ENCODE measurements around the gene LAG3. TPM values are rescaled to one million over a fixed set of nuclear protein-coding genes. Genes with fewer than 3 reads are reported as not detected.

Gene LAG3
- total and polyA plus RNA-seq, 10 of the 15 experiments (the other 5 are each of a cell fraction or from before 2014, with no cell fraction given) = 0.52 to 4.2 (median 1.0) TPM; not detected in 1

GRCh38 chr12:6824085-6824775 lies 51.9 kb downstream of the LAG3 start (continued):
- TF ChIP-seq MYB (IDR thresholded peaks at IDR 0.05; ENCODE audit: borderline replicate concordance, low read depth, low read length) (no peak), BRCA1 (IDR thresholded peaks at IDR 0.05; ENCODE audit: low read depth, low read length) (no peak)

- Histone ChIP-seq H3K4me1 (ENCODE audit: control insufficient read depth, insufficient read depth, low read length) (peaks cover 4% of the 10 kb centered on the region), H2AFZ (ENCODE audit: control insufficient read depth, low read depth, low read length) (no peak overlapping the region), H3K79me2 (ENCODE audit: control insufficient read depth, insufficient read depth, low read length) (no peaks in the 10 kb centered on the region), H4K20me1 (ENCODE audit: control insufficient read depth, insufficient read depth) (no peaks in the 10 kb centered on the region), H3K27ac (ENCODE audit: control insufficient read depth, insufficient read depth) (no peak overlapping the region), H3K9me3 (replicated peaks; ENCODE audit: control insufficient read depth, insufficient read depth, low read length) (no peaks in the 10 kb centered on the region), H3K4me3 (no peak overlapping the region), H3K36me3 (ENCODE audit: control insufficient read depth in 2 of 2, insufficient read depth in 2 of 2, low read length in 1 of 2) (no peaks in the 10 kb centered on the region), H3K4me2 (ENCODE audit: control insufficient read depth, insufficient read depth) (no peak overlapping the region), H3K9ac (ENCODE audit: control insufficient read depth, insufficient read depth, low read length) (no peak overlapping the region), H3K27me3 (replicated peaks in 1 of 2; ENCODE audit: control insufficient read depth in 2 of 2, insufficient read depth in 2 of 2, low read length in 1 of 2) (peaks cover 27 to 33% of the 10 kb centered on the region in 2 experiments)
- DNase-seq (ENCODE audit: low read depth, low spot score) = no peak
- ChIA-PET SMC1A (ENCODE audit: uncharacterized antibody, unreplicated experiment) (interaction anchor here (0.7 to 4.8 kb wide), 6 partner anchors 10 to 101 kb away, joined by 3 to 23 read pairs (median 6); partner anchors contain the start of genes CDCA3, COPS7A, MLF2 and USP5), RAD21 (ENCODE audit: unreplicated experiment) (interaction anchor here (1.3 to 4.2 kb wide), 4 partner anchors 33 to 72 kb away, joined by 4 to 25 read pairs (median 6); partner anchors contain the start of genes MLF2 and PTMS), POLR2A (interaction anchor here (0.9 kb wide), 1 partner anchor 10 kb away, joined by 3 read pairs; no protein-coding TSS in a partner anchor), CTCF (interaction anchor here (0.7 to 5.1 kb wide), 20 partner anchors 9 to 266 kb away, joined by 3 to 71 read pairs (median 4); partner anchors contain the start of genes COPS7A, MLF2 and USP5)
- TF ChIP-seq CREM (IDR thresholded peaks at IDR 0.05; ENCODE audit: low read depth) (no peak), ZZZ3 (IDR thresholded peaks at IDR 0.05; ENCODE audit: control insufficient read depth, insufficient read length, low read depth) (no peak)
- ATAC-seq = no peak
- WGBS (ENCODE audit: insufficient coverage, insufficient replicate concordance, low lambda C conversion rate, missing lambda C conversion rate) = 48% methylated on average over 12 of the region's 12 CpGs
- BruUV-seq (replicated peaks) = no TSS peak
- in situ Hi-C loops (cut with MboI) = loop anchor here (5.0 kb wide), 1 partner anchor 73 kb away; the partner anchor contains the start of gene MLF2
- FAIRE-seq = no peak
- intact Hi-C loops (cut with micrococcal nuclease; ENCODE audit: unreplicated experiment) = loop anchor here (1.0 to 5.0 kb wide), 3 partner anchors 72 to 208 kb away; partner anchors contain the start of gene MLF2
Observed at GRCh38 chr12:6824901-6825381, 52.6 kb downstream of the LAG3 start.

Data from GM12878 (cell line).